DMS114 treated with DMSO at 0.1 percent for 48 hours (cell line): ENCODE data around the gene SLC35E1.

Source experiments
- DNase-seq: peaks from one replicate; lab custom pipeline; 2025; ENCODE audit not compliant: unreplicated experiment; lab: John Stamatoyannopoulos, UW

The SLC35E1 gene

DNA sequence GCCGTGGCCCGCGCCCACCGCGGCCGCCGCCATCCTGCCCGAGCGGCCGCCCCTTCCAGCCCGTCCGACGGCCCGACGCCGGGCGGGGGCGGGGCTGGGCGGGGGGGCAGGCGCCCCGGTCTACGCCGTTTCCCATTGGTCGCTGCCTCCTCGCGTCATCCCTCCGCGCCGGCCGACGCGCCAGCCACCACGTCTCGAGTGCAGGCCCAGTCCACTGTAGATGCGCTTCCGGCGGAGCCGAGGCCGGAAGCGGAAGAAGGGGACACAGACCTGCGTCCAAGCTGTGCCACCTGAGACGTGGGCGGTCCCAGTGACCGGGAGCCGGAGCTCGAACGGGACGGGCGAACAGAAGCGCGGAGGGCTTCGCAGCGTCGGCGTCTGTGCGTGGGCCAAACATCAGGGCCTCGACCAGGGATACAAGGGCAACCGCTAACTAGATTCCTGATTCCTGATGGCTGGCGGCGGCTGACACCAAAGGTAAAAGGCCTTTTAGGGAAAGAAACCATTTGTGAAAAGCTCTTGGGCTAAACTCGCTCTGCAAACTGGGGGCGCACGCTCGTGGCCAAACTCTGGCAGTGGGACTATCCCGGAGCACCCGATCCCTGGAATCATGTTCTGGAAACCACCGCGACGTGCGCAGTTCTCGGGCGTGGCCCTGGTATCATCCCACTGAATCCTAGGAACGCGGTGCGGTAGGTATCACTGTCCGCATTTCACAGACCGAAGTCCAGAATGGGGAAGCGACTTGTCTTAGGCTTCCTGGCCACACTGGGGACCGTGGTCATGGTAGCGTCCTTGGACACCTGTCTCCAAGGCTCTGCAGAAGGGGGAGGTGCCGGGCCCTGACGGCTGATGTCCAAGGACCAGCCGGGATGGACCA is at the start of gene SLC35E1:
SLC35E1 (minus strand) TSS at position 84 of the 880 bp plus-strand sequence; CDS start at position 33, 51 bp downstream.
- peak; percentile 91 for DNase-seq

DNA sequence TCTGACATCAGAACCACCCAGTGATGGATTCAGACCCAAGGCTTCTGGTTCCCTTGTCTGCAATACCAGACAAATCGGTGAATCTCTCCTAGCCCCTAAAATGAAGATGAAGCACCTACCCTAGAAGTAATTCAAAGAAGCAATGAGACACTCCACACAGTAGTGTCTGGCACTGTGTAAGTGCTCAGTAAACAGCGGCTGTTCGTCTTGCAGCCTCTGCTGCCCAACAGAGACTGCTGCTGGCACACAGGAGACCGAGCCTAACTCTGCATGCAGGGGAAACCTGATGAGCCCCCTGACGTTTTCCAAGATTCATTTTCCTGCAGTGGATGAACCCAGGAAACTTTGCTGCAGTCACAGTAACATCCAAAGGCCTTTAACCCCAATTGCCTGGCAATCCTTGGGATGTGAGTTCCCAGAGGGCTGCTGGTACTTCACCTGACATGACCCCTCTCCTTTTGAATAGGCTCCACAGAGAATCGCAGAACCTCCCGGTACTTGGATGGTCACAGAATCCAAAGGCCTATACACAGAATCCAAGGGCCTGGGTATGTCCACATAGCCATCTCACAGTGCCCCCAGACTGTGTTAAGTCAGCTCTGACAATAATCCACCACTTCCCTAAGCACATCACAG is 49.1 kb upstream of the SLC35E1 start:
- DNase-seq: no peak

- no peak for DNase-seq
Observed at GRCh38 chr19:16620584-16620983, 48.4 kb upstream of the SLC35E1 start.

- DNase-seq: no peak
Observed at GRCh38 chr19:16620018-16620417, 47.8 kb upstream of the SLC35E1 start.

DNA sequence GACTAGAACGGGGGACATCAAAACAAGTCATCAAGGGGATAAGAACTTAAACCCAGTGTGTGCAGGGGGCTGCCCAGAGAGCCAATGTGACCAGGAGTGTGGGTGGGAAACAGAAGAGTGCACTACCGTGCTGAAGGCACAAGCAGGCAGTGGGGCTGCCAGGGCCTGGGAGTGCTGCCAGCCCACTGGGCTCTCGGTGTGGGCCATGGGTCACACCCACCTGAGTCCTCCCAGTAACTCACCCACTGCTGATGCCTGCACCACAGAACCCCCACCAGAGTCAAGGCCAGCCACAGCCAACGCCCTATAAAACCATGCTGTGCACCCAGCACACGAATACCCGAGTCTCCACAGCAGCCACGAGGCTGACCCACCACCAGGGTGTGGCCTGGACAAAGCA is 47.2 kb upstream of the SLC35E1 start:
- no peak for DNase-seq

GRCh38 chr19:16618248-16618647 is 46.0 kb upstream of the SLC35E1 start:
- DNase-seq: no peak

GRCh38 chr19:16615808-16616207 is 43.6 kb upstream of the SLC35E1 start:
- no peak for DNase-seq

GRCh38 chr19:16614941-16615340 is 42.7 kb upstream of the SLC35E1 start:
- DNase-seq: no peak

GRCh38 chr19:16613841-16614240 is 41.6 kb upstream of the SLC35E1 start:
- DNase-seq: no peak

GRCh38 chr19:16612636-16613035 is 40.4 kb upstream of the SLC35E1 start:
- no peak for DNase-seq

GRCh38 chr19:16611121-16611520 is 38.9 kb upstream of the SLC35E1 start:
- DNase-seq: no peak

- no peak for DNase-seq
Observed at GRCh38 chr19:16609511-16610200, 37.4 kb upstream of the SLC35E1 start.

DNA sequence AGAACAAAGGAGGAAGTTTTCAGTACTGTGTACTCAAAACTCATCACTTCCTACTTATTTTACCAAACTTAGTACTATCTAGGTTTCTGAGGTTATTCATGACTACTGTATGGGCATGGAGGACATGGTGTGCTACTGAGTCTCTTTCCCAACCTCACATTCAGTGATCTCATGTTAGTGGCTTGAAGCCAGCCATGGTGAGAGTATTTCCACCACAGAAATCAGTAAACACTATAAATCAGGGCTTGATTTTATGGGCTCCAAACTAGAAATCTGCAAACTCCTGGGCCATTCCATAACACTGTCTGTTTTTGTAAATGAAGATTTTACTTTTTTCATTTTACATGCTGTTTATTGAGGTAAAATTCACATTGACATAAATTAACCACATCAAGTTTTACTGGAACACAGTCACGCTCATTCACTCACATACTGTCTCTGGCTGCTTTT is 36.1 kb upstream of the SLC35E1 start:
- DNase-seq: no peak

DNA sequence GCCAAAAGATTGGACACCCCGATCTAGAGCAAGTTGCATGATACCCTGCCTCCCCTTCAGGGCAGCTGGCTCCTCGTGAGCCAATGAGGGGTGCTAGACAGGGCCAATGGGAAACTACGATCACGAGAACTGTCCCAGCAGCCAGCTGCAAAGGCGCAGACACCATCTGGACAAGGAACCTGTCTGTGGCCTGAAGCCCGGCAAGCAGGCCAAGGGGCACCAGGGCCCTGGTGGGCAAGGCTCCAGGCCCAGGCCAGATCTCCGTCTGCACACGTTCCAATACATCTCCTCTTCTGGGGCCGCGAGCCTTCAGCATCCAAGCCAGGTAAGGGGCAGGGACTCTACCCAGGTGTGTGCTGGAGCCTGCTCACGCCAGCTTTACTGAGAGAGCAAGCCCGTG is 35.6 kb upstream of the SLC35E1 start:
- DNase-seq: no peak

DNA sequence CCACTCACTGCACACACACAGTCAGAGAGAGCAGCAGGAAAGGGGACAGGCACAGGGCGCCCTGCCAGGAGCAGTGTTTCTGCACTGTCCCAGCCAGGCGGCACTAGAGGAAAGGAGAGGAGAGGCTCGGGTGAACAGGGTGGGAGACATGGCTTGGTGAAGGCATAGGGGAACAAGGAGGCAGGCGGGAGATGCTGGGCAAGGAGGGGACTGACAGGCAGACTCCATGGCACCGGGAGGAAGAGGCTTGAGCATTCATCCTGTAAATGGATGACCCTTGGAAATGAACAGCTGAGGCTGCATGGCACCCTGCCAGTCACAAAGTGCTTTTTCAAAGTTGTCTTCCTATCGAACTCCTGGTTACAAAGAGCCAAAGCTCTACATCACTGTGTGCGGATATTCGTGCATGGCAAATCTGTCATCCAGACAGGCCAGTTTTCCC is 33.4 kb upstream of the SLC35E1 start:
- no peak for DNase-seq

DNA sequence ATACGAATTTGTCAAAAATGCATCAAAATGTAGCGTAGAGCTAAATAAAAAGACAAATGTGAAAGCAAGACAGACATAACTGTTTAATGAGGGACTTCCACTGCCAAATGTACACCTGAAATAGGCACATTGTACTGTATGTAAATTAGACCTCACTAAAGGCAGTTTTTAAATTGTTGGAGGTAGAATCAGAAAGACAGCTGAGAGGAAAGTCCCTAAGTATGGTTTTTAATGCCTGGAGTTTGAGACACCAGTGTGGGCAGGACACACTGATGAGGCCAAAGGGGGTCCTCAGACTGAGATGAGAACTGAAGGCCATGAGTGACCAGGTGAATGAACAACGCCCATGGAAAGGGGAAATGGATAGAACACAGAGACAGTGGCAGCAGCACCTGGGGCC is 32.9 kb upstream of the SLC35E1 start:
- no peak for DNase-seq

DNA sequence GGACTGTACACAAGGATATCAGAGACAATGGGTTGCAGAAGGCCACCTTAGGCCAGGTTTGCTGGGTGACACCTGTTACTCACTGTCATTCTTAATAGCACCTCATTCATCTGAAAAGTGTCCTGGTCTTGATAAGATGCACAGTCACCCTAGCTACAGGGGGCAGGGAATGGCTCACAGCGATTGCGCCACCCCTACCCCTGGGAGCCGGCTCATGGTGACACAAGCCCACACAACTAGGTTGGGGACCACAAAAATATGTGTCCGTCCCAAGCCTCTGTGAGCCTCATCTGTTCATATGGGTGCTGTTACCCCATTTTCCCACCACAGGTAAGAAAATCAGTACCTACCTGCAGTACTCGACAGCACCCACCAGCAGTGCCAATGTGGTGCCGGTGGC is 32.4 kb upstream of the SLC35E1 start:
- no peak for DNase-seq

DNA sequence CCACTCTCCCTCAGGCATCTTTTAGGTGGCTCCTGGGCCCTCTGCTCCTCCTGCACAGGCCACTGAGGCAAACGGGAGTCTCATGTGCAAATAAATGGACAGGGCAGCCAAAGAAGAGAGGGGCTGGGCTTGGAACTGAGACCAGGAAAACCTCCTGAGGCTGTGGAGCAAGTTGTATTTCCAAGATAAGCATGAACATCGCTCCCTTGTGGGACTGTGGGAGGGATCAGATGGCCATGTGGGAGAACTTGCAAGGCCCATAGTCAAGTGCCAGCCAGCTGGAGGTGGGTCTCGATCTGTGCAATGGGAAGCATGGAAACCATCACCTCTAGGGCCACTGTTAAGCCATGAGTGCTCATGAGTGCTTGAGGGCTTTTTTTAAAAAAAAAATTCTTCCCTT is 30.9 kb upstream of the SLC35E1 start:
- no peak for DNase-seq

DNA sequence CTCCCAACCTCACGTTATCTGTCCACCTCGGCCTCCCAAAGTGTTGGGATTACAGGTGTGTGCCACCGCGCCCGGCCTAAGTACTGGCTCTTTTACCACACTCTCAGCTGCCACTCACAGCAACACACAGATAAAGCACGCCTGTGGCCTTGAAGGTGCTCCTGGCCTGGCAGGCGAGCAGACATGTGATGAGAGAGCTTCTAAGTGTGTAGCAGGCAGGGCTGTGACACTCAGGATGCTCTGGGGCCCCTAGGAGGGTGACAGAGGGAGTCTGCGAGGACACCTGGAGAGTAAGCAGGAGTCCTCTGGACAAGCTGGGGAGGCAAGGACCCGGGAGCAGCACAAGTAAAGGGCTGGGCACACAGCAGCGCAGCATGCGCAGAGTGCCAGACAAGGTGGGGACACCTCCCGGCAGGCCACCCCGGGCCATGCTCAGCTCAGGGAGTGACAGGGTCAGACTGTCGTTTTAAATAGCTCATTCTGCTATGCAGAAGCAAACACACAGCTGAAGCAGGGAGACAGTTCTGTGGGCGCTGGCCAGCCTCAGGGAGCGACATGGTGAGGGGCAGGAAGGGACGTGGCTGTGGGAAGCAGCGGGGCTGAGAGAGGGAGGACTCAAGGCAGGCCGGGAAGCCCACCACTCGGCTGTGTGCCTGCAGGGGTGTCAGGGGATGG is 29.3 kb upstream of the SLC35E1 start:
- no peak for DNase-seq

DNA sequence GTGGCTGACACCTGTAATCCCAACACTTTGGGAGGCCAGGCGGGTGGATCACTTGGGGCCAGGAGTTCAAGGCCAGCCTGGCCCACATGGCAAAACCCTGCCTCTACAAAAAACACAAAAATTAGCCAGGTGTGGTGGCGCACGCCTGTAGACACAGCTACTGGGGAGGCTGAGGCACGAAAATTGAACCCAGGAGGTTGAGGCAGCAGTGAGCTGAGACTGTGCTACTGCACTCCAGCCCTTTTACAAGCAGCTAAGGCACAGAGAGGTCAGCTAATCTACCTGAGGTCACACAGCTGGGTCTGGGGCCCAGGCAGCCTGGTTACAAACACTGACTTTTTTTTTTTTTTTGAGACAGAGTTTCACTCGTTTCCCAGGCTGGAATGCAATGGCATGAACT is 28.6 kb upstream of the SLC35E1 start:
- no peak for DNase-seq

- no peak for DNase-seq
Observed at GRCh38 chr19:16599655-16600346, 27.6 kb upstream of the SLC35E1 start.
